Coronary artery (tissue), 2 donors: ENCODE results near the gene REXO5.

Source experiments
- DNase-seq: peaks from one replicate; pipeline ENCODE4 v3.0.0-alpha.2; 2017; ENCODE audit warnings: low spot score
- H3K27ac ChIP-seq, 2 donors: fragments of 200-600 bp; sonication (generic); one replicate each; pipeline ENCODE4 v1.5.1; 2016 to 2019
- H3K4me3 ChIP-seq: fragments of 200-600 bp; sonication (generic); 2 replicates; pipeline ENCODE4 v1.5.1; 2016; ENCODE audit warnings: mild to moderate bottlenecking, moderate library complexity
- CTCF ChIP-seq: fragments of 200-600 bp; sonication (generic); IDR thresholded peaks from one replicate; pipeline ENCODE4 v1.5.1; 2019; ENCODE audit warnings: antibody characterized with exemption

REXO5 gene

DNA sequence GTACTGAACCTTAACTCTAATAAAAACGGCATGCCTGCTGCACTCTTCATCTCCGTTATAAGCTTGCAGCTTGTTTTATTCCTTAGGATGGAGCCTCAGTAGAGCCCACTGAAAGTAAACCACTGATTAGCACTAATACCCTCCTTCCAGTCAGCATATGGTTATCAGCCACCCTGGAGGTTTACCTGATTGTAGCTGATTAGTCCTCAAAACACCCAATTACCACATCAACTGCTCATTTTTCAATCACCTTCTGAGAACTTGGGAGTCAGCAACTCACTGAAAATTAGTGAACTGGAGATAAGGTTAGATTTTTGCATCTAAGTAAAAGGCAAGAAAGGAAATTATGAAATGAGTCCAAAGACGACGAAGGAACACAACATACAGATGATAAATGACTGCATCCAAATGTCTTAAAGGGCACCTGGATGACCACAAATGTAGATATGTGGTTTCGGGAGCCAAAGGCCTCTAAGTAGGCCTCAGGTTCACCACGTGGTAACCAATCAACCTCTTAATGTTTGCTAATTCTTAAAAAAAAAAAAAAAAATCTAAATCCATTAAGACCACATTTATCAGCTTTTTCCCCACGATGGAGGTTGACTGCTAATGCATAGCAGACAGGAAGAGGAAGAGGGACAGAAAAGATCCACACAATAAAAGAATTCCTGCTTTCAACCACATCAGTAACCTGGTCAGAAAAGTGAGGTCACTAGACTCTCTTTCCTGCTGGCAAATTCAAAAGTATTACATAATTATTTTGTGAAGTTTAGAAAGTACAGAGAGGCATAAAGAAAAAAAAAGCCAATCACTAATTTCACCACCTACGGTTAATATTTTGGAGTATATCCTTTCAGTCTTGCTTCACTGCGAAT lies 65.9 kb downstream of the REXO5 start:
- H3K4me3 ChIP-seq: no peak overlapping the region
- TF ChIP-seq CTCF: no peak
- no peak for DNase-seq
- peak overlapping the region; percentile 71 to 81 for H3K27ac ChIP-seq

DNA sequence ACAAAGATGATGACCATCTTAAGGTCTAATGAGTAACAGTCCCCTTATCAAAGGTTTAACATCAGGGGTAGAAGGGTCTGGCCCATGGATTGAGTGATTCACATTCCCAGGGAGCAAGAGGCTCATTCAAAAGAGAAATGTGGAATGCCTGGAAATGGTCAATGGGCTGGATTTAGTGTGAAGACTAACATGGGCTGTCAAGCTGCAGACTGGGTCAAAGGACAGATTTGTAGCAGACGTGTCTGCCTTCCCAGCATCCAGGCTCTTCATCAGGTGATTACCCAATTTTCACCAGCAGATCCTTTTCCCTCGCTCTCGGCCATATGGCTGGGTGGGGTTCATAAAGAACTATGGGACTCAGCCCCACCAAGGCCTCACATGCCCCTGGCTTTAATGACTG lies 67.0 kb downstream of the REXO5 start:
- no peak for TF ChIP-seq CTCF
- H3K4me3 ChIP-seq: no peak overlapping the region
- H3K27ac ChIP-seq: peak overlapping the region in 1 of 2 donors; percentile 60

DNA sequence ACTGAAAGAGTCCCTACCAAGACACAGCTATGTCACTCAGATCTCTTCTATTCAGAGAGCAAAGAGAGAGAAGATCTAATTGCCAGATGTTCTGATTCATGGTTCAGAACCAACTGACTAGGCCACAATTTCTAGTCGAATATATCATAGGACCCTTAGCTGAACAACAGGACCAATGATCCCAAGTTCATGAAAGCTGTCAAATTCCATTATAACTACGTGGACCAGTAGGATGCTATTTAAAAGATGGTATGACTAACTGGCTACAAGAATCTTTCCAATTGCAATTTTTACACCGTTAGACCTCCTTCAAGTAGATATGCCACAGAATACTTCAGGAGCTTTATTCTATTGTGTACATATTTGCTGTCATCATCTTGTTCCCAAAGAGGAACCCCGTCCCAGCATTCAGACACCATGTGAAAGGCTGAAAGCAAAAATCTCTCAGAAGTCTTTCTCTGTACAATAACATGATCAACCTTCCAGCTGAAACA lies 67.8 kb downstream of the REXO5 start:
- Histone ChIP-seq H3K27ac (peak overlapping the region in 1 of 2 donors; percentile 8), H3K4me3 (no peak overlapping the region)
- TF ChIP-seq CTCF: no peak
- DNase-seq: no peak

More for the DNA sequence above, 67.0 kb downstream of the REXO5 start:
- DNase-seq: no peak

GRCh38 chr16:20875355-20875650 lies 69.0 kb downstream of the REXO5 start:
- Histone ChIP-seq H3K27ac (no peak overlapping the region), H3K4me3 (no peak overlapping the region)
- DNase-seq: no peak
- no peak for TF ChIP-seq CTCF

DNA sequence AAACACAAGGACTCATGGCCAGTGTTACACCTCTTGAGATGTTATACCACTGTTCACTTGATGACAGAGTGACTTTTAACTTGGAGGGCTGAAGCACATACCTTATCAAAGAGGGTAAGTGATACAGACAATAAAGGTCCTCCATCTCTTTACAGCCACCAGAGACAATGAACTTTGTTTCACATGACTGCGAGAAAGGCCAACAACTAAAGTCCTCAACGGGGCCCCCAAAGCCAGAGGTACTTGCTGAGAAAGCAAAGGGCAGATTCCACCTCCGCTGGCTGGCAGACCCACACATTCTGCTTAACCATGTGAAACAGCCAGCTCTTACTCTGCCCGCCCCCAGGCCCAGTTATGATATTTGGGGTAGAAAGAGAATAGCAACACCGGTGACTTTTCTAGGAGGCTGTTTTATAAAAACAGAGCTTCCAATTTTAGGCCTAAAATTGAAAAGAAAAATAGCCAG lies 72.4 kb downstream of the REXO5 start:
- Histone ChIP-seq H3K27ac (peak overlapping the region; percentile 86 to 87), H3K4me3 (peak overlapping the region; percentile 34)
- no peak for TF ChIP-seq CTCF
- DNase-seq: no peak

DNA sequence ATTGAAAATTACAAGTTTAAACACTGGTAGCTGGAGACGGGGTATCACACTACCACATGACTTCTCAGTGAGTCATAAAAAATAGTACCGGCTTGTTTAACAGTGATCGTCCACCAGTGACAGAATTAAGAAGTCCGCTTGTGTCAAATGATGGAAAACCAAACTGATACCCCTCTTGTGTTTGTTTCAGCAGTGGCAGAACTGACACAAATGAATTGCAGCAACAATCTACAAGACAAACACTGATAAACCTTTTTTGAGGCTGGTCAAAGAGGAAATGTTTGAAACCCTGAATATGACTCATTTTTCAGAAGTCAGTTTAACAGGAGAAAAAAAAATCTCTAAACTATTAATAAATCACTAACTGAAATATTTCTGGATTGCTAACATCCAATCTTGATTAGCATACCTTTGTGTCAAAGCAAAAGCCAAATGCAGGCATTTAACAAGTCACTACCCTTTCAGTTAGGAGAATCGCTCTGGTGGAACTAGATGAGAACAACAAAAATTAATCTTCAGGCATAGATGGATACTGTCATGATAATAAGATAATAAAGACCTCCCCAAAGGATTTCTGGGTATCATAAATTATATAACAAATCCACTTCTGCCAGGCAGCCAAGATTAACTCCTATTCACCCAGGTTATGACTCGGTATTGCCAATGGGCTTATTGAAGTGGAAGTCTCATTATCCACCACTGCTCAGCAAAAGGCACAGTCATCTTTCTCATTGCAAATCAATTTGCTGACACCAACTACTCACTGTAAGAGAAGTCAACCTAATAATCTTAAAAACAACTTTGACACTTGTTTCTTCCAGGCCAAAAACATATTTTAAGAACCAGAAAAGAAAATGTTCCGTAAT lies 73.1 kb downstream of the REXO5 start:
- H3K4me3 ChIP-seq: peak overlapping the region; percentile 34
- TF ChIP-seq CTCF: no peak
- DNase-seq: no peak
- peak overlapping the region; percentile 86 to 87 for H3K27ac ChIP-seq
